T follicular helper cell (primary cell): Measurements from ENCODE around the gene HOXA13.
A peak's percentile ranks its signal among the peaks of the same experiment; 100 is the strongest.

Experiments used
- DNase-seq: peaks from one replicate; pipeline ENCODE4 v3.0.0-alpha.2; 2020; ENCODE audit warnings: low read depth

Gene HOXA13

GRCh38 chr7:27159266-27160144 lies 40.4 kb downstream of the HOXA13 start:
- no peak for DNase-seq

DNA sequence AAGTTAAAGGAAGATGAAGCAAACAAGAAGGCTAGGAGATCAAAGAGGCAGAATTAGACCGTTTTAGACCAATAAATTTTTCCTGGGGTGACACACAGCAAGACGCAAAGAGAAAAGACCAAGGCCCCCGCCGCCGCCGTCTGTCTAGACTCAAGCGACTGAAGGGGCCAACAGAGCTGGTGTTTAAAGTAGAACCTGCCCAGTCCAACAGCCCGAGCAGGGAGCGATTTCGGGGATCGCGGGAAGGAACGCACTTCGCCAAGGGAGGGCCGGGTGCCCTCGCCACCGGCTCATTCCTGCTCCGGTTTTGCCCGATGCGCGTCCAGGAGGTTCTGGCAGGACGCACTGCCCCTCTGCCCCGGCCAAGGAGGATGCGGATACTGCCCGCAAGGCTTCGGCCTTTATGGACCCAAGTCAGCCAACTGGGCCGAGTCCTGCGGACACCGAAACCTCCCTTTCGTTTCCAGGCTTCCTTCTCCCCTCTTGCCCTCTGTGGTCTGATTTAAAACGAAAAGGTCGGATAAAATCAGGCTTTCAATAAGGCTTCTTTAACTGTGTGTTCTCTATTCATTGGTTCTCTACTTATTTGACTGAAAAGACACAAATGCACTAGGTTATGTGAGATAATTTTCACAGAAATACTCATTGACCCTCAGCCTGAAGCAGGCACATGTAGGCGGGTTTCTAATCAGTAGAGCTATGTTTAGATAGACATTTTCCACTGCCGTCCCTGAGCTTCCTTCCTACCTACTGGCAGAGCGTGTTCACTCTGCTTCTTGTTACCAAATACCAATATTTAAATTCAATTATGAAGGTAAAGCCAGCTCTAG lies 41.2 kb downstream of the HOXA13 start:
- no peak for DNase-seq

DNA sequence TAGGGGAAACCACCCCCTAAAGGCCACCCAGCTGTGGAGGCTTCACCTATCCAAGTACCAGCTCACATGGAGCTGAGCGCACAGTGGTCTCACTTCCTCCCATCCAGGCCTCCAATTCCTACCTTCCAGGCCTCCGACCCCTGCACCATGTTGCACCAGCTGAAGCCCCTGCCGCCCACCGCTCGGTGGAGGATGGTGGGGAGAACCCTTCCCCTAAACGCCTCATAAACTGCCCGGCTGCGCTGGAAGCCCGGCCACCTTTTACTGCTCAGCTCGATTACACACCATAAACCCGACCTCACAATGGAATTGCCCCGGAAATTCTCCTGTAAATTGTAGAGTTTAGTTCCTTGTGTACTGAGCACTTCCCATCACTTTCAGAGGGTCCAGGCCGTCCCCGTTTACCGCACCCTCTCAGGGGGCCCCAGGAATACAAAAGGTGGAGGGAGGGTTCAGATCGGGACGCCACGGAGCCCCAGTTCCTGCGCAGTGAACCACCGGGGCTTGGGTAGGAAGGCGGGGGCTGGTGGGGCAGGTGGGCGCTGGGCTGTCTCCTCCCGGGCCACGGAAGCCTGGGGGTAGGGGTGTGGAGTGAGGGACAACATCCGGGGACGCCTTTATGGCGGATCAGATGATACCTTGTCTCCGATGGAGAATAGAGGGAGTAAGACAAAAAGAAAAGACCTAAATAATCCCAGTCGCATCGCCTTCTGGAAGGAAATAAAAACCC lies 42.0 kb downstream of the HOXA13 start:
- DNase-seq = no peak

- DNase-seq = no peak
Measured at GRCh38 chr7:27156916-27157701, 42.8 kb downstream of the HOXA13 start.

DNA sequence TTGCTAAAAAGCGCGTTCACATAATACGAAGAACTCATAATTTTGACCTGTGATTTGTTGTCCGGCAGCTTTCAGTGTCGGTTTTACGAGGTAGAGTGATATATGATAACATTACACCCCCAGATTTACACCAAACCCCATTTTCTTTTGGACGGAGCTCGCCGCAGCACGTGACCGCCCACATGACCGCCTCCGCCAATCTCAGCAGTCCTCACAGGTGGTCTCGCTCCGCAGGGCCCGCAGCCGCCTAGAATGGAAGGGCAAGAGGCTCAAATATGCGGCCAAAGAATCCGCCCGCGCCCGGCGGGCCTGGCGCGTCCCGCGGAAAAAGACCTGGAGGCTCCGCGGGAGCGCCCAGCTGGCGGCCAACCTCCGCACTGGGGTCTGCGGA lies 43.4 kb downstream of the HOXA13 start, which contains the start of gene HOXA7:
HOXA7 (minus strand) TSS at position 168 of the 391 bp plus-strand sequence; CDS start at position 38, 130 bp downstream.
- no peak for DNase-seq

- no peak for DNase-seq
Measured at GRCh38 chr7:27155816-27156507, 43.9 kb downstream of the HOXA13 start.

- DNase-seq = no peak
Measured at GRCh38 chr7:27154901-27155815, 44.7 kb downstream of the HOXA13 start.

GRCh38 chr7:27154369-27154768 lies 45.5 kb downstream of the HOXA13 start:
- DNase-seq = no peak

GRCh38 chr7:27153526-27153925 lies 46.4 kb downstream of the HOXA13 start:
- DNase-seq = no peak

GRCh38 chr7:27152816-27153442 lies 47.0 kb downstream of the HOXA13 start:
- DNase-seq = no peak

DNA sequence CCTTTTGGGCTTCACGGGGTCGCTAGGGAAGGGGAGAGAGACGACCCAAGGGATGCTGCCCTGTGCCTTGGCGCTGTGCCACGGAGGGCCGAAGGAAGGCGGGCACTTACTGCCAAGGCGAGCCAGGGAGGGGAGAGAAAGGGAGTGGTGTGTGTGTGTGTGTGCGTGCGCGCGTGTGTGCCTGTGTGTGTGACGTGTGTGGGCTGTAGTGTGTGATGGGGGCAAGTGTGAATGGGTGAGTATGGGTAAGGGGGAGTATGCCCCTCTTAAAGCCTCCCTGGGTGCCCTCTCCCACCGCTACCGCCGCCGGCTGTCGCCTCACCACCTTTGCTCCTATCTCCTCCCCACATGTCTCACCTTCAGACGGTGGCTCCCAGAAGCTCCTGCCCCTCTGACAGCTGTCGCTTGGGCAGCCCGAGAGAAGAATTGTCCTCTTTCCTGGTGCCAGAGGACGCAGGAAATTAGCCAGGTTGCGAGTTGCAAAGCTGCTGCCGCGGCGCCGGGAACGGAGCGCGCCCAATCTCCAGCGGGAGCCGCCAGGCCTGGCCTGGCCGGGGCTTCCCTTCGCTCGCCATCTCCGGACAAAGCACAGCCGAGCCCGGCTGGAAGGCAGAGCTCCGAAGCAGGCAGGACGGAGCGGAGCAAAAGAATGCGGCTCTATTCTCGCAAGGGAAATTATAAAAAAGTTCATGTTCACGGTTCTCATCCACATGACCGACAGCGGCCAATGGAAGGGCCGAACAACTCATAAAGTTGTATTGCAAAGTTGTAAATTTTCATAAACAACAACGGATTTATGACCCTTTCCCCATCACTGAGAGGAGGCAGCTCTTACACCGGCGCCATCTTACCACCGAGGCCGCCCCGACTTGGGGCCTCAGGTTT lies 47.7 kb downstream of the HOXA13 start, which contains the start of gene HOXA3:
HOXA3 (minus strand) TSS at position 653 of the 885 bp plus-strand sequence. CDS start 41,943 bp downstream, outside the sequence.
- no peak for DNase-seq

DNA sequence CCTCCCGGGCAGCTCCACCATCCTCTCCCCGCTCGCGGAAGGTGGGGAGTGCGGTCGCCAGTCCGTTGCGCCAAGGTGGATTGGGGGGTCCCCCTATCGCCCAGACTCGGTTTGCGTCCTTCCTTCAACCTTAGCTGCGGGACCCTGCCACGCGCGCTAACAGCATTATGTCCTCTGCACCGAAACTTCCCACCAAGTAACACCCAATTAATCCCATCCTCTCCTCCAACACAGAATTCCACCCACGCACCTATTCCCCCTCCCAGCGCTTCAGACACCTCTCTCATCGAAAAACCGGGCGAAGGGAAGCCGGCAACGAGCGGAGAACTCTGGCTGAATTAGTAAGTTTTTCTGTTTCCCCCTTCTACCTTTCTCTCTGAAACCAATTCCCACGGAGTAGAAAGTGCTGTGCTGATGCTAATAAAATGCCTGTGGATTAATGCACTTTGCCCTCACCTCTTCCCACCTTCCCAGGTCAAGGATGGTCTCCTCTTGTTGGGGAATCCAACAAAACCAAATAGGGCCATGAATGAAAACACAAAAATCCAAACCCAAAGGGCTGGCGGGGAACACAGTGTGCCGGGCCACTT lies 48.5 kb downstream of the HOXA13 start:
- DNase-seq = no peak

GRCh38 chr7:27150568-27151340 lies 49.1 kb downstream of the HOXA13 start:
- peak; percentile 41 for DNase-seq

DNA sequence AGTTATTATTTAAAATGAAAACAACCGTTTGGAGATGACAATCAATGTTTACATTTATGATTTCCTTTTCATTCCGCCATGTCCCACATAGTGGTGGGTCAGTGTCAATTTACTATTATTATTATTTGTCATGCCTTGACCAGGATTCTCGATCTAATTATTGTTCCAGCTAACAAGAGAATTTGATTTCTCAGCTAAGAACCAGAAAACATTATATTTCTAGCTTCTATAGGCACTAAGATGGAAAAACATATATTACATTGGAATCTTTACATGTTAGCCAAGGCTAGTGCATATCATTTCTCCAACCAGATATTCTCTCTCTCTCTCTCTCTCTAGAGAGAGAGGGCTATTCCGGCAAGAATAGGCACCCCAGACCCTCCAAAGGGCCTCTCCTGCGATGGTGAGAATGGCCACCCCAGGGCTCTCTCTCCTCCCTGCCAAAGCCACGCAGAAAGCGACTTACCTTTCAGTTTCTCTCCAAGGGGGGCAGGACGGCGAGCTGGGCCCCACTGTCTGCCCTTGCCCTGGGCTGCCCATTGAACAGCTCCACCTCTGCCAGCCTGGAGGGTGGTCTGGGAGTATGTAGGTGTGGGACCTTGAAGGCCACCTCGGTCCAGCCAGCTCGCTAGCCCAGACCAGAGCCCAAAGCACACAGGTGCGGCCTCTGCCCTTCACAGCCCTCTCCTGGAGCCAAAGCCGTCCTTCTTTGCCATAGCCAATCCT lies 49.9 kb downstream of the HOXA13 start:
- DNase-seq = no peak

DNA sequence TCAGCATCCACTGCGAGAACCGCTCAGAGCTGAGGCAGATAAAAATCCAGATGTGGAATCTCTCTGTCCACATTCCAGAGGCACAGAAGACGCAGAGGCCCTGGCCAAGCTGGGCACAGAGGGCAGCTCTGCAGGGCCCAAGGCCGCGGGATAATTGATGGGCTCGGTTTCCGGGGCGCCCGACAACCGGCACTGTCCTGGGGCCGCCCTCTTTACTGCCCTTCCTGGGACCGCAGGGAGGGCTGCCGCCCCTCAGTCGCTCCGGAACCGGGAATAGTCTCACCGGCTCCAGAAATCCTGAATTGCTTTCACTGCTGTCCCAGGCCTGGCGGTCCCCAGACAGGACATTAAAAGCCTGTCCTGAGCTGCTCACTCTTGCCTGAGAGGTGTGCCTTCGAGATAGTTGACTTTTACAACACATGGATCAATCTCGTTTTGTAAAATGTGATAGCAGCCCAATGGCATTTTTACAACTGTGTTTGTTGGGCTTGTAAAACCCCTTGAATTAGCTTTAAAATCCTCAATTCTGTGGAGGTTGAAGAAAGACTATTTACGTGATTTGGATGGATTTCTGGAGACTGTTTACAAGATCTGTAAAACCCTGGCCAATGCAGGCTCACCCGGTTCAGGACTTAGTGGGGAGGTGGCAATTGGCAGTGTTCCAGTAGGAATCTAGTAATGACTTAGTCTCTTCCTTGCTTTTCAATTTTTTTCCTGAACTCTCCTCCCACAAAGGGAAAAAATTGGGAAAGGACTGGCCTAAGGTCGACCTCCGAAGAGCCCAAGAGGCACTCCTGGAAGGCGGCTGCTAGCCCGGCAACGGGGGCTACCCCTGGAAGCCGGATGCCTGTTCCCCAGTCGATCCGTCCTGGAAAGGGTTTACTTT lies 50.9 kb downstream of the HOXA13 start:
- DNase-seq = no peak
